Astrocyte of the cerebellum (primary cell): ENCODE data around the gene C11orf71.
A peak's percentile ranks its signal among the peaks of the same experiment; 100 is the strongest.

ENCODE experiments used
- DNase-seq: peaks from one replicate; pipeline ENCODE4 v3.0.0-alpha.2; 2011; ENCODE audit warnings: low read depth
- H3K4me3 ChIP-seq: 2 replicates; pipeline ENCODE4 v1.5.1; 2011; ENCODE audit warnings: mild to moderate bottlenecking, low read depth, low read length, moderate library complexity
- CTCF ChIP-seq: IDR thresholded peaks from 2 replicates; pipeline ENCODE4 v1.5.1; 2012; ENCODE audit warnings: low read length, low read depth, moderate library complexity, mild to moderate bottlenecking; ENCODE audit errors: missing control alignments
- in situ Hi-C: cut with HindIII; loops from 2 replicates; pipeline ENCODE4 v1.10.0; 2017; ENCODE audit warnings: low sequenced_read_pairs

The C11orf71 gene

GRCh38 chr11:114433376-114433775 is 33.1 kb upstream of the C11orf71 start:
- no peak for DNase-seq
- TF ChIP-seq CTCF = no peak
- in situ Hi-C loops = no loop called here
- no peak overlapping the region for H3K4me3 ChIP-seq

- H3K4me3 ChIP-seq = no peak overlapping the region
- in situ Hi-C loops = no loop called here
- no peak for TF ChIP-seq CTCF
- DNase-seq = no peak
Measured at GRCh38 chr11:114432893-114433292, 32.6 kb upstream of the C11orf71 start.

- no peak for DNase-seq
- in situ Hi-C loops = no loop called here
- TF ChIP-seq CTCF = no peak
- no peak overlapping the region for H3K4me3 ChIP-seq
Measured at GRCh38 chr11:114430290-114430689, 30.0 kb upstream of the C11orf71 start.

GRCh38 chr11:114426280-114426679 is 26.0 kb upstream of the C11orf71 start:
- TF ChIP-seq CTCF = no peak
- in situ Hi-C loops = no loop called here
- H3K4me3 ChIP-seq = no peak overlapping the region
- DNase-seq = no peak

GRCh38 chr11:114416441-114416961 is 16.2 kb upstream of the C11orf71 start:
- TF ChIP-seq CTCF = no peak
- DNase-seq = peak; percentile 56
- no peak overlapping the region for H3K4me3 ChIP-seq
- in situ Hi-C loops = no loop called here

GRCh38 chr11:114413958-114414357 is 13.6 kb upstream of the C11orf71 start:
- no peak for DNase-seq
- H3K4me3 ChIP-seq = no peak overlapping the region
- no peak for TF ChIP-seq CTCF
- in situ Hi-C loops = no loop called here

- DNase-seq = no peak
- no peak for TF ChIP-seq CTCF
- in situ Hi-C loops = no loop called here
- no peak overlapping the region for H3K4me3 ChIP-seq
Measured at GRCh38 chr11:114412946-114413345, 12.6 kb upstream of the C11orf71 start.
